ENCODE results near the gene TTLL11.
A peak's percentile ranks its signal among the peaks of the same experiment; 100 is the strongest.

Gene TTLL11

DNA sequence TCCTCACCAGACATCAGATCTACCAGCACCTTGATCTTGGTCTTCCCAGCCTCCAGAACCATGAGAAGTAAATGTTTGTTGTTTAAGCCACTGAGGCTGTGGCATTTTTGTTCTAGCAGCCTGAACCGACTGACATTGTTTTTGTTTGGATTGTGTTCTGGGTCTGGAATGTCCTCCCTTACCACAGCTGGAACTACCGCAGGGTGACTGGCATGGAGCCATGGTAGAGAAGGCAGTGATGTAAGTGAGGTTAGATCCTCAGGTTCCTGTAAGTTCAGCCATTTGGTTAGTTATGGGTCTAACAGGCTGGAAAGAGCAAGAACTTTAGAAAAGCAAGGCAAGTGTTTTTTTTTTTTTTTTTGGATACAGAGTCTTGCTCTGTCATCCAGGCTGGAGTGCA is 232.4 kb downstream of the TTLL11 start:
- Histone ChIP-seq H3K9ac (no peak overlapping the region), H3K36me3 (ENCODE audit: control insufficient read depth, insufficient read depth, low read length) (no peaks in the 10 kb centered on the region), H3K9me3 (ENCODE audit: control insufficient read depth, low read length) (no peaks in the 10 kb centered on the region), H3K4me2 (ENCODE audit: low read length) (no peak overlapping the region), H3K4me1 (peaks cover 5% of the 10 kb centered on the region), H3K27ac (no peak overlapping the region), H3K4me3 (ENCODE audit: low read depth, low read length) (no peak overlapping the region), H2AFZ (no peak overlapping the region), H3K79me2 (no peaks in the 10 kb centered on the region), H3K27me3 (ENCODE audit: control insufficient read depth, insufficient read depth, low read length) (no peaks in the 10 kb centered on the region)
- TF ChIP-seq, protein P1, sequence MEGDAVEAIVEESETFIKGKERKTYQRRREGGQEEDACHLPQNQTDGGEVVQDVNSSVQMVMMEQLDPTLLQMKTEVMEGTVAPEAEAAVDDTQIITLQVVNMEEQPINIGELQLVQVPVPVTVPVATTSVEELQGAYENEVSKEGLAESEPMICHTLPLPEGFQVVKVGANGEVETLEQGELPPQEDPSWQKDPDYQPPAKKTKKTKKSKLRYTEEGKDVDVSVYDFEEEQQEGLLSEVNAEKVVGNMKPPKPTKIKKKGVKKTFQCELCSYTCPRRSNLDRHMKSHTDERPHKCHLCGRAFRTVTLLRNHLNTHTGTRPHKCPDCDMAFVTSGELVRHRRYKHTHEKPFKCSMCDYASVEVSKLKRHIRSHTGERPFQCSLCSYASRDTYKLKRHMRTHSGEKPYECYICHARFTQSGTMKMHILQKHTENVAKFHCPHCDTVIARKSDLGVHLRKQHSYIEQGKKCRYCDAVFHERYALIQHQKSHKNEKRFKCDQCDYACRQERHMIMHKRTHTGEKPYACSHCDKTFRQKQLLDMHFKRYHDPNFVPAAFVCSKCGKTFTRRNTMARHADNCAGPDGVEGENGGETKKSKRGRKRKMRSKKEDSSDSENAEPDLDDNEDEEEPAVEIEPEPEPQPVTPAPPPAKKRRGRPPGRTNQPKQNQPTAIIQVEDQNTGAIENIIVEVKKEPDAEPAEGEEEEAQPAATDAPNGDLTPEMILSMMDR (IDR thresholded peaks at IDR 0.05) = no peak

DNA sequence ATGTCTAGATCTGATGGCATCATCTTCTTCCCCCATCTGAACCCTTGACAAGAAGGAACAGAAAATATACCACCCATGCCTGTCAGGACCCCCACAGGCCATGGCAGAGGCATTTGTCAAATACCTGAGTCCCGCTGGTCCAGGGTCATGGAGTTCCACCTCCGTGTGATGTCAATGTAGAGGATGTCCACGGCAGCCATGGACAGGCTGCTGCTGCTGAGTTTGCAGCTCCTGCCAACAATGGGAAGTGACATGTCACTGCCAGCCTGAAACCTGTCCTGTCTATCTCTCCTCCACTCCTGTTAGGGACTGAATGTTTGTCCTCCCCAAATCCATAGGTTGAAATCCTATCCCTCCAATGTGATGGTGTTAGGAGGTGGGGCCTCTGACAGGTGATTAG is 232.9 kb downstream of the TTLL11 start:
- H3K36me3 ChIP-seq (ENCODE audit: control insufficient read depth, insufficient read depth, low read length) = no peaks in the 10 kb centered on the region
- H3K9ac ChIP-seq = no peak overlapping the region
- TF ChIP-seq, protein P1 (IDR thresholded peaks at IDR 0.05) = no peak
- no peak overlapping the region for H3K27ac ChIP-seq
- H3K9me3 ChIP-seq (ENCODE audit: control insufficient read depth, low read length) = no peaks in the 10 kb centered on the region
- H3K4me1 ChIP-seq = peaks cover 5% of the 10 kb centered on the region
- H3K79me2 ChIP-seq = no peaks in the 10 kb centered on the region
- H2AFZ ChIP-seq = no peak overlapping the region
- H3K4me3 ChIP-seq (ENCODE audit: low read depth, low read length) = no peak overlapping the region
- H3K4me2 ChIP-seq (ENCODE audit: low read length) = no peak overlapping the region
- no peaks in the 10 kb centered on the region for H3K27me3 ChIP-seq (ENCODE audit: control insufficient read depth, insufficient read depth, low read length)

DNA sequence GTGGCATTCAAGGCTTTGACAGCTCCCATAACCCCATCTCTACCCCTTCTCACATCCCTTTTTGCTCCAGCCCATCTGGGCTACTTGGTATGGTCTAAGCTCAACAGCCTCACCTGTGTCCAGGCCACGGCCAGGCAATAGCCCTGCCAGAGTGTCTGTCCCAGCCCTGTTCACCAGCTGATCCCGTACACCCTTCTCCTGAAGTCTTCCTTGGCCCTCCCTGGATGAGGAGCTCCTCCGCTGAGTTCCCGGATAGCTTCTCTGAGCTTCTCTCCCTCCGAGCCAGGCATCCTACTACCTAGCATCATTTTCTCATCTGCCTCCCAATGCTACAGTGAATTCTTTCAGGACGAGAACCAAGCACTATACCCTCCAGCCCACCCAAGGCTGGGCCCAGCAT is 233.5 kb downstream of the TTLL11 start:
- no peaks in the 10 kb centered on the region for H3K27me3 ChIP-seq (ENCODE audit: control insufficient read depth, insufficient read depth, low read length)
- no peak overlapping the region for H2AFZ ChIP-seq
- no peaks in the 10 kb centered on the region for H3K9me3 ChIP-seq (ENCODE audit: control insufficient read depth, low read length)
- no peak overlapping the region for H3K9ac ChIP-seq
- peaks cover 5% of the 10 kb centered on the region for H3K4me1 ChIP-seq
- no peaks in the 10 kb centered on the region for H3K36me3 ChIP-seq (ENCODE audit: control insufficient read depth, insufficient read depth, low read length)
- H3K27ac ChIP-seq = no peak overlapping the region
- no peak overlapping the region for H3K4me2 ChIP-seq (ENCODE audit: low read length)
- no peaks in the 10 kb centered on the region for H3K79me2 ChIP-seq
- TF ChIP-seq, protein P1 (IDR thresholded peaks at IDR 0.05) = no peak
- H3K4me3 ChIP-seq (ENCODE audit: low read depth, low read length) = no peak overlapping the region

DNA sequence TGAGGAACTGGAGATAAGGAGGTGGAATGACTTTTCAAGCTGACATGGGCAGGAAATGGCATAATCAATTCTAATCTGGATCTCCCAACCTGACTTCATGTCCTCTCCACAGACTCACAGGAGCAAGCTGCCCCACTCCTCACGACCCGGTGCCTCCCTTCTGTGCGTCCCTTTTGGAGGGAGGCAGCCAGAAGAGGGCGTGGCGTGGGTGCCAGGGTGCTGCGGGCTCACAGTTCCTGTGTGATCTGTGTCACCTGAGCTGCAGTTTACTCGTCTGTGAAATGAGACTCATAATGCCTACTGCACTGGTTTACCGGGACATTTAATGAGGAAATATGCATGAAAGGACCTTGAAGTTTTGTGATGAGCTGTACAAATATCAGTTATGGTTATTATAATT is 234.3 kb downstream of the TTLL11 start:
- H3K4me3 ChIP-seq (ENCODE audit: low read depth, low read length) = no peak overlapping the region
- H3K4me2 ChIP-seq (ENCODE audit: low read length) = no peak overlapping the region
- no peak overlapping the region for H3K9ac ChIP-seq
- H3K9me3 ChIP-seq (ENCODE audit: control insufficient read depth, low read length) = no peaks in the 10 kb centered on the region
- TF ChIP-seq, protein P1 (IDR thresholded peaks at IDR 0.05) = no peak
- H3K27ac ChIP-seq = peak overlapping the region; percentile 11
- no peak overlapping the region for H2AFZ ChIP-seq
- peaks cover 5% of the 10 kb centered on the region for H3K4me1 ChIP-seq
- no peaks in the 10 kb centered on the region for H3K27me3 ChIP-seq (ENCODE audit: control insufficient read depth, insufficient read depth, low read length)
- no peaks in the 10 kb centered on the region for H3K36me3 ChIP-seq (ENCODE audit: control insufficient read depth, insufficient read depth, low read length)
- no peaks in the 10 kb centered on the region for H3K79me2 ChIP-seq

DNA sequence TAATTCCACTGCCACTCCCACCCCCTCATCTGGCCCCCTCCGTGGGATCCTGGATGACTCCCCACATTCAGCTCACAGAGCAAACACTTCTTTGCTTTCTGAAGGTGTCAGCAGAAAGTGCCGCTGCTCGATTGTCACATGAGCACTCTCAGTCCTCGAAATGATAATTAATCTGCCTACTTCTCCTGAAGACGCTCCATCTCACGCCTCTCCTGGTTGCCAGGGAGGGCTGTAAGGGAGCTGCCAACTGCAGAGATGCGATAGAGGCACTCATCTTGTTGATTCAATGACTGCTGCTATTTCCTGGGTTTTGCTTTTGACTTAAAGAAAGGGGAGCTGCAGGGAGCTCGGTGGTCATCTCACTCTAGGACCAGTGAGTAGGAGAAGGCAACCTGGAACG is 235.2 kb downstream of the TTLL11 start:
- Histone ChIP-seq H3K36me3 (ENCODE audit: control insufficient read depth, insufficient read depth, low read length) (no peaks in the 10 kb centered on the region), H3K79me2 (no peaks in the 10 kb centered on the region), H3K4me3 (ENCODE audit: low read depth, low read length) (no peak overlapping the region), H3K27ac (no peak overlapping the region), H3K4me1 (peaks cover 5% of the 10 kb centered on the region), H2AFZ (peak overlapping the region; percentile 17), H3K9me3 (ENCODE audit: control insufficient read depth, low read length) (no peaks in the 10 kb centered on the region), H3K9ac (no peak overlapping the region), H3K27me3 (ENCODE audit: control insufficient read depth, insufficient read depth, low read length) (no peaks in the 10 kb centered on the region), H3K4me2 (ENCODE audit: low read length) (no peak overlapping the region)
- TF ChIP-seq, protein P1 (IDR thresholded peaks at IDR 0.05) = no peak
